KOPT-K1 (cell line): ENCODE results near the gene HOXC9.
"Not testable (repeated sequence)": the region's sequence is repeated elsewhere in the genome, so short reads cannot be mapped to it uniquely, and the experiment has no call there.

Experiments
- H3K27ac ChIP-seq: fragments of 200-600 bp; sonication (generic); 2 replicates; pipeline ENCODE4 v1.5.1; 2016; ENCODE audit warnings: antibody characterized with exemption, mild to moderate bottlenecking, low read depth, low read length; ENCODE audit not compliant: poor library complexity, severe bottlenecking
- H3K36me3 ChIP-seq: fragments of 200-600 bp; sonication (generic); 2 replicates; pipeline ENCODE4 v1.5.1; 2017; ENCODE audit warnings: antibody characterized with exemption, mild to moderate bottlenecking, low read length, moderate library complexity; ENCODE audit not compliant: insufficient read depth
- H3K9me3 ChIP-seq: fragments of 200-600 bp; sonication (generic); 2 replicates; pipeline ENCODE4 v1.5.1; 2017; ENCODE audit warnings: antibody characterized with exemption, low read length, mild to moderate bottlenecking; ENCODE audit not compliant: insufficient read depth, poor library complexity, severe bottlenecking

The HOXC9 gene

GRCh38 chr12:54037360-54038283 is 37.7 kb downstream of the HOXC9 start:
- no peak overlapping the region for H3K27ac ChIP-seq
- H3K9me3 ChIP-seq, result no peaks in the 10 kb centered on the region
- H3K36me3 ChIP-seq, result no peaks in the 10 kb centered on the region

- Histone ChIP-seq H3K36me3 (no peaks in the 10 kb centered on the region), H3K27ac (no peak overlapping the region), H3K9me3 (no peaks in the 10 kb centered on the region)
Measured at GRCh38 chr12:54038284-54038870, 38.4 kb downstream of the HOXC9 start.

GRCh38 chr12:54038871-54039414 is 39.0 kb downstream of the HOXC9 start:
- Histone ChIP-seq H3K27ac (no peak overlapping the region), H3K9me3 (no peaks in the 10 kb centered on the region), H3K36me3 (no peaks in the 10 kb centered on the region)

GRCh38 chr12:54039417-54040147 is 39.6 kb downstream of the HOXC9 start:
- no peak overlapping the region for H3K27ac ChIP-seq
- no peaks in the 10 kb centered on the region for H3K9me3 ChIP-seq
- H3K36me3 ChIP-seq, result no peaks in the 10 kb centered on the region

- Histone ChIP-seq H3K9me3 (no peaks in the 10 kb centered on the region), H3K36me3 (no peaks in the 10 kb centered on the region), H3K27ac (no peak overlapping the region)
Measured at GRCh38 chr12:54040148-54040494, 40.2 kb downstream of the HOXC9 start.

DNA sequence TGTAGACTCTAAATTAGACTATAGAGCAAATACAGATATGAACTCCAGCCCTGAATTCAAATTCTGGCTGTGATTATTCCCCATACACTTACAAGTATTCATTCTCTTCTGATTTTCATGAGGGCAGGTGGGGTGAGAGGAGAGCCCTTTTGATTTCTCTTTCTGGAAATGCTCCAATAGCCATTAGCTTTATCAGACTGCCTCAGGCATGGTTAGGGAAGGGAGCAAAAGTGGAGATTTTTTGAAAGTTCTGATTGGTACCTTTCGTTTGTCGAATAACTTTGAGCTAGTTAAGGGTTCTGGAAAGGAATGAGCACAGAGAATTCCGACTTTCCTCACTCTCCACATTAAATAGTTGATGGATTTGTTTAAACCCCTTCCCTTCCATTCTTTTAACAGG is 40.7 kb downstream of the HOXC9 start:
- H3K36me3 ChIP-seq, result no peaks in the 10 kb centered on the region
- H3K9me3 ChIP-seq, result no peaks in the 10 kb centered on the region
- H3K27ac ChIP-seq, result no peak overlapping the region

- H3K9me3 ChIP-seq, result no peaks in the 10 kb centered on the region
- no peaks in the 10 kb centered on the region for H3K36me3 ChIP-seq
- H3K27ac ChIP-seq, result no peak overlapping the region
Measured at GRCh38 chr12:54041097-54041690, 41.2 kb downstream of the HOXC9 start.

- not testable (repeated sequence) for H3K27ac ChIP-seq, H3K9me3 ChIP-seq, H3K36me3 ChIP-seq
Measured at GRCh38 chr12:54042033-54042432, 42.1 kb downstream of the HOXC9 start.

GRCh38 chr12:54042970-54043853 is 43.3 kb downstream of the HOXC9 start:
- H3K27ac ChIP-seq, result no peak overlapping the region
- H3K9me3 ChIP-seq, result no peaks in the 10 kb centered on the region
- no peaks in the 10 kb centered on the region for H3K36me3 ChIP-seq

- H3K36me3 ChIP-seq, result no peaks in the 10 kb centered on the region
- no peaks in the 10 kb centered on the region for H3K9me3 ChIP-seq
- no peak overlapping the region for H3K27ac ChIP-seq
Measured at GRCh38 chr12:54044425-54045103, 44.6 kb downstream of the HOXC9 start.

DNA sequence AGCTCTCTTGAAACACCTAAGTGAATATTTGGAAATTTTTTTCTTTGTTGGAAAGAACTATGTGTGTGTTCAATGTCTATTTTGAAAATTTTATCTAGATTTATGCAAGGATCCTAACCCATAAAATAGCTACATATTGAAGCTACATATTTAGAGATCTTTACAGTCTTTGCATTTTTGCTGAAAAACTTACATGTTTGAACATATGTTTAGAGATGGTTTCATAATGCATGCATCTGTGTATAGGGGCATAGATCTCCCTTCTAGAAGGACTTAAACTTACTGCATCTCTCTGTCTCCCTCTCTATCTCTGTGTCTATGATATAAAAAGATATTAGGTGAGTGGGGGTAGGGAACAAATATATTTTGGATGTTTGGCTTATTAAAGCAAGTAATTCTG is 45.4 kb downstream of the HOXC9 start:
- Histone ChIP-seq H3K27ac (no peak overlapping the region), H3K36me3 (no peaks in the 10 kb centered on the region), H3K9me3 (no peaks in the 10 kb centered on the region)

DNA sequence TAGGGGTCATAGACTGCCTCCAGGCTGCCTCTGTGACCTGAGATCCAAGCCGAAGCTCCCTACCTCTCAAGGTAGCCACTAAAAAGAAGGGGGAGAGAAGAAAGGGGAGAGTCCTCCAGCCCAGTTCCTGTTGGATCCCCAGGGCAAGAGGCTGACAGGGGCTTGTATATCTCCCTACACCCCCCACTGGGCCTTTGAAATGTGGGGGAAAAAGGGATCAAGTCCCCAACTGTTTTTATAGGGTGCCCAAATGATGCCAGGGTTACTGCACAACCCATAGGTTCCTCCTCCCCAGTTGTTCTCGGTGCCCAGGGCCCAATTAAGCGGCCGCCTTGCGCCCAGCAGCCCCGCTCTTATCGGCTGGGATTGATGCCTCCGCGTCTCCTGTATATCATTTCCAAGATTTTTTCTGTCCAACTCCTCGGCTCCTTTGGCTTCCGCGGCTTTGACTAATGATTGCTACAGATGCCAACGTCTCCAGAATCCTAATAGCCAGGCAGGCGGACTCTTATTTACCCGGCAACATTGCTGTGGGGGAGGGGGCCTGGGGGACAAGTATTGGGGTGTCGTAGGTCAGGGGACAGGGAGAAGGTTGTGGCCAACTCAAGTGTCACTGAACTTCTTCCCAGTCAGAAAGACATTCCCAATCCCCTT is 46.0 kb downstream of the HOXC9 start:
- H3K27ac ChIP-seq, result no peak overlapping the region
- no peaks in the 10 kb centered on the region for H3K9me3 ChIP-seq

GRCh38 chr12:54046809-54047159 is 46.8 kb downstream of the HOXC9 start:
- no peak overlapping the region for H3K27ac ChIP-seq
- H3K36me3 ChIP-seq, result no peaks in the 10 kb centered on the region
- H3K9me3 ChIP-seq, result no peaks in the 10 kb centered on the region

More for the DNA sequence above, 46.0 kb downstream of the HOXC9 start:
- H3K36me3 ChIP-seq, result no peaks in the 10 kb centered on the region
